WERI-Rb-1 (cell line): ENCODE data around the gene NID1.

Source experiments
- DNase-seq: peaks from one replicate; pipeline ENCODE4 v3.0.0-alpha.2; 2020
- H3K27ac ChIP-seq: fragments of 250-450 bp; sonication (Bioruptor Pico); 2 replicates; pipeline ENCODE4 v1.5.1; 2020; ENCODE audit warnings: mild to moderate bottlenecking, moderate library complexity
- H3K27me3 ChIP-seq: fragments of 250-450 bp; sonication (Bioruptor Pico); 2 replicates; pipeline ENCODE4 v1.5.1; 2021; ENCODE audit warnings: mild to moderate bottlenecking, low read depth, moderate library complexity; ENCODE audit not compliant: insufficient read depth, severe bottlenecking
- H3K36me3 ChIP-seq: fragments of 250-450 bp; sonication (Bioruptor Pico); 2 replicates; pipeline ENCODE4 v1.5.1; 2020; ENCODE audit warnings: mild to moderate bottlenecking, moderate library complexity
- H3K4me3 ChIP-seq: 2 replicates; pipeline ENCODE4 v1.5.1; 2011; ENCODE audit warnings: low read depth, mild to moderate bottlenecking, control low read depth, low read length
- H3K9me3 ChIP-seq: fragments of 250-450 bp; sonication (Bioruptor Pico); 2 replicates; pipeline ENCODE4 v1.5.1; 2021; ENCODE audit warnings: mild to moderate bottlenecking, moderate library complexity; ENCODE audit not compliant: severe bottlenecking
- CTCF ChIP-seq: IDR thresholded peaks from 2 replicates; pipeline ENCODE4 v1.5.1; 2011; ENCODE audit warnings: low read depth, mild to moderate bottlenecking, control low read depth, inconsistent platforms, low read length

Gene NID1

GRCh38 chr1:236033336-236033735 is 31.6 kb downstream of the NID1 start:
- no peak overlapping the region for H3K4me3 ChIP-seq
- TF ChIP-seq CTCF, result no peak
- H3K27ac ChIP-seq, result no peak overlapping the region
- no peaks in the 10 kb centered on the region for H3K9me3 ChIP-seq
- no peaks in the 10 kb centered on the region for H3K27me3 ChIP-seq
- H3K36me3 ChIP-seq, result no peaks in the 10 kb centered on the region
- DNase-seq, result no peak

GRCh38 chr1:236030534-236030933 is 34.4 kb downstream of the NID1 start:
- Histone ChIP-seq H3K27ac (no peak overlapping the region), H3K36me3 (no peaks in the 10 kb centered on the region), H3K27me3 (no peaks in the 10 kb centered on the region), H3K4me3 (no peak overlapping the region), H3K9me3 (no peaks in the 10 kb centered on the region)
- DNase-seq, result no peak
- no peak for TF ChIP-seq CTCF

GRCh38 chr1:236029428-236029940 is 35.4 kb downstream of the NID1 start:
- TF ChIP-seq CTCF, result no peak
- no peak for DNase-seq
- H3K27ac ChIP-seq, result no peak overlapping the region
- no peaks in the 10 kb centered on the region for H3K36me3 ChIP-seq
- no peaks in the 10 kb centered on the region for H3K27me3 ChIP-seq
- H3K4me3 ChIP-seq, result no peak overlapping the region
- H3K9me3 ChIP-seq, result no peaks in the 10 kb centered on the region

- H3K36me3 ChIP-seq, result peaks cover 4% of the 10 kb centered on the region; the same call in 1 of the 2 replicates
- no peak for DNase-seq
- no peaks in the 10 kb centered on the region for H3K27me3 ChIP-seq
These were observed 37.8 kb downstream of the NID1 start for GRCh38 chr1:236027104-236027503.

GRCh38 chr1:236025836-236026235 is 39.1 kb downstream of the NID1 start:
- DNase-seq, result no peak

More at GRCh38 chr1:236027104-236027503, 37.8 kb downstream of the NID1 start:
- H3K9me3 ChIP-seq, result no peaks in the 10 kb centered on the region
- no peak overlapping the region for H3K4me3 ChIP-seq
- no peak overlapping the region for H3K27ac ChIP-seq
- TF ChIP-seq CTCF, result no peak

More at GRCh38 chr1:236025836-236026235, 39.1 kb downstream of the NID1 start:
- no peaks in the 10 kb centered on the region for H3K27me3 ChIP-seq
- no peak overlapping the region for H3K27ac ChIP-seq
- peaks cover 4% of the 10 kb centered on the region; the same call in 1 of the 2 replicates for H3K36me3 ChIP-seq
- no peak for TF ChIP-seq CTCF
- H3K4me3 ChIP-seq, result no peak overlapping the region
- H3K9me3 ChIP-seq, result no peaks in the 10 kb centered on the region
